ENCODE results near the gene ESYT1.
A peak's percentile ranks its signal among the peaks of the same experiment; 100 is the strongest.

ESYT1 gene, protein sequence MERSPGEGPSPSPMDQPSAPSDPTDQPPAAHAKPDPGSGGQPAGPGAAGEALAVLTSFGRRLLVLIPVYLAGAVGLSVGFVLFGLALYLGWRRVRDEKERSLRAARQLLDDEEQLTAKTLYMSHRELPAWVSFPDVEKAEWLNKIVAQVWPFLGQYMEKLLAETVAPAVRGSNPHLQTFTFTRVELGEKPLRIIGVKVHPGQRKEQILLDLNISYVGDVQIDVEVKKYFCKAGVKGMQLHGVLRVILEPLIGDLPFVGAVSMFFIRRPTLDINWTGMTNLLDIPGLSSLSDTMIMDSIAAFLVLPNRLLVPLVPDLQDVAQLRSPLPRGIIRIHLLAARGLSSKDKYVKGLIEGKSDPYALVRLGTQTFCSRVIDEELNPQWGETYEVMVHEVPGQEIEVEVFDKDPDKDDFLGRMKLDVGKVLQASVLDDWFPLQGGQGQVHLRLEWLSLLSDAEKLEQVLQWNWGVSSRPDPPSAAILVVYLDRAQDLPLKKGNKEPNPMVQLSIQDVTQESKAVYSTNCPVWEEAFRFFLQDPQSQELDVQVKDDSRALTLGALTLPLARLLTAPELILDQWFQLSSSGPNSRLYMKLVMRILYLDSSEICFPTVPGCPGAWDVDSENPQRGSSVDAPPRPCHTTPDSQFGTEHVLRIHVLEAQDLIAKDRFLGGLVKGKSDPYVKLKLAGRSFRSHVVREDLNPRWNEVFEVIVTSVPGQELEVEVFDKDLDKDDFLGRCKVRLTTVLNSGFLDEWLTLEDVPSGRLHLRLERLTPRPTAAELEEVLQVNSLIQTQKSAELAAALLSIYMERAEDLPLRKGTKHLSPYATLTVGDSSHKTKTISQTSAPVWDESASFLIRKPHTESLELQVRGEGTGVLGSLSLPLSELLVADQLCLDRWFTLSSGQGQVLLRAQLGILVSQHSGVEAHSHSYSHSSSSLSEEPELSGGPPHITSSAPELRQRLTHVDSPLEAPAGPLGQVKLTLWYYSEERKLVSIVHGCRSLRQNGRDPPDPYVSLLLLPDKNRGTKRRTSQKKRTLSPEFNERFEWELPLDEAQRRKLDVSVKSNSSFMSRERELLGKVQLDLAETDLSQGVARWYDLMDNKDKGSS

DNA sequence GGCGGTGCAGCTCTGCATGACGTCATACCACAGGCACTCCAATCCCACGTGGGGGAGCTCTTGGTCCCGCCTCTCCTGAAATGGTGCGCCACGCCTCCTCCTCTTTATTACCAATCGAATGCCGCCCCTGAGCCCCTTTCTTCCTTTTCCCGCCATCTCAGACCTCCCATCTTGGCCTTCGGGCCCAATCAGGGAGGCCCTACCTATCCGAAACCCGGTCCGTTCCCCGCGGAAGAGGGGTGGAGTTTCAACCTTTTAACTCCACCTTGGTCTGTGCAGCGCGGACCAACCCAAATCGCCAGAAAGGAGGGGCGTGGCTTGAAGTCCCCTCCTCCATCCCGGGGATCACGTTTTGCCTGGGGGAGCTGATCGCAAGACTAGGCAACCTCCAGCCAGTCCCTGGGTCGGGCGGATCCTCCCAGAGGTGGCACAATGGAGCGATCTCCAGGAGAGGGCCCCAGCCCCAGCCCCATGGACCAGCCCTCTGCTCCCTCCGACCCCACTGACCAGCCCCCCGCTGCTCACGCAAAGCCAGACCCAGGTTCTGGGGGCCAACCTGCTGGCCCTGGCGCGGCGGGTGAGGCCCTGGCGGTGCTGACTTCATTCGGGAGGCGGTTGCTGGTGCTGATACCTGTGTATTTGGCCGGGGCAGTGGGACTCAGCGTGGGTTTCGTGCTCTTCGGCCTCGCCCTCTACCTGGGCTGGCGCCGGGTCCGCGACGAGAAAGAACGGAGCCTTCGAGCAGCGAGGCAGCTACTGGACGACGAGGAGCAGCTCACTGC lies at the start of gene ESYT1:
Gene ESYT1 (plus strand): TSS at position 380 of the 782 bp plus-strand sequence. CDS start 53 bp downstream, at position 433.
- H3K9me3 Mint-ChIP-seq, result no peaks in the 10 kb centered on the region
- H3K27ac Mint-ChIP-seq, result peak within 1 kb of the TSS; percentile 93
- peaks cover 68% of the 10 kb centered on the region for H3K4me1 Mint-ChIP-seq
- H3K36me3 Mint-ChIP-seq, result peaks cover 27% of the 10 kb centered on the region
- ATAC-seq, result peak; percentile 97
- no peaks in the 10 kb centered on the region for H3K27me3 Mint-ChIP-seq
- peak within 1 kb of the TSS; percentile 100 for H3K4me3 Mint-ChIP-seq

DNA sequence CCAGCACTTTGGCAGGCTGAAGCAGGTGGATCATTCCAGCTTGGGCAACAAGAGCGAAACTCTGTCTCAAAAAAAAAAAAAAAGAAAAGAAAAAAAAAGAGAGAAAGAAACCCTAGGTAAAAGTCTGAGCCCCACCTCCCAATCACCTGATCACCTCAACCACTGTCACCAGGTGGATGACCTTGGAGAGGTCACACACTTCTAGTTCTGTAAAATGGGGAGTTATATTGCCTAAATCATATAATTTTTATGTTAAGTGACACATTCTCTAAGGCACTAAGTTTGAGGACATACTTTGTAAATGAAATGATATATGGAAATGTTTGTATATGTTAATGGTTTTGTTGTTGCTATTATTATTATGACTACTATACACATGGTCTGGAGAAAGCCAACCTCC lies 49.6 kb upstream of the ESYT1 start:
- peak overlapping the region; percentile 39 for H3K4me3 Mint-ChIP-seq
- no peak overlapping the region for H3K27ac Mint-ChIP-seq
- H3K9me3 Mint-ChIP-seq, result no peaks in the 10 kb centered on the region
- peaks cover 27% of the 10 kb centered on the region for H3K27me3 Mint-ChIP-seq
- no peaks in the 10 kb centered on the region for H3K36me3 Mint-ChIP-seq
- ATAC-seq, result no peak
- H3K4me1 Mint-ChIP-seq, result peaks cover 17% of the 10 kb centered on the region

DNA sequence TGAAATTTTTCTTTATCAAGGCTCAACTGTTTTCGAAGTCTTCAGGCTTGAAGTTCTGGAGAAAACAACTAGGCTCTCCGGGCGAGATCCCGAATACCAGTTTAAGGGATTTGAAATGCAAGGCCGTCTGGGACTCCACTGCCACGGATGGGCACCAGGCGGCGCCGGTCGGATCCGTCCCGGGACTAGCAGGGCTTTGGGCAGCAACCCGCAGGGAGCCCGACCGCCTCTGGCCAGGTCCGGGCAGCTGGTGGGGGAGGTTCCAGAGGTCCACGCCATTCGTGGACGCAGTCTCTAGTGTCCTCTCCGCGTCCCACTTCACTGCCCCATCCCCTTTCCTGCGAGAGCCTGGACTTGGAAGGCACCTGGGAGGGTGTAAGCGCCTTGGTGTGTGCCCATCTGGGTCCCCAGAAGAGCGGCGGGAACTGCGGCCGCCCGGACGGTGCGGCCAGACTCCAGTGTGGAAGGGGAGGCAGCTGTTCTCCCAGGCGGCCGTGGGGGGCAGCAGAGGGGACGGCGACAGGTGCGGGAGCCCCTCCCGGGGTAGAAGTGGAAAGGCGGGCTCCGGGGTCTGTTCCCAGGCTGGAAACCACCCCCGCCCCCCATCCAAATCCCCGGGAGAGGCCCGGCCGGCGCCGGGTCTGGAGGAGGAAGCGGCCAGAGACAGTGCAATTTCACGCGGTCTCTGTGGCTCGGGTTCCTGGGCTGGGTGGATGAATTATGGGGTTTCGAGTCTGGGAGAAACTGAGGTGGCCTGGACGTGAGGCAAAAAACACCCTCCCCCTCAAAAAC lies 48.9 kb upstream of the ESYT1 start:
- Mint-ChIP-seq H3K36me3 (no peaks in the 10 kb centered on the region), H3K4me3 (peak overlapping the region; percentile 78), H3K27ac (peak overlapping the region; percentile 22), H3K27me3 (peaks cover 27% of the 10 kb centered on the region), H3K9me3 (no peaks in the 10 kb centered on the region), H3K4me1 (peaks cover 17% of the 10 kb centered on the region)
- ATAC-seq, result peak; percentile 81

DNA sequence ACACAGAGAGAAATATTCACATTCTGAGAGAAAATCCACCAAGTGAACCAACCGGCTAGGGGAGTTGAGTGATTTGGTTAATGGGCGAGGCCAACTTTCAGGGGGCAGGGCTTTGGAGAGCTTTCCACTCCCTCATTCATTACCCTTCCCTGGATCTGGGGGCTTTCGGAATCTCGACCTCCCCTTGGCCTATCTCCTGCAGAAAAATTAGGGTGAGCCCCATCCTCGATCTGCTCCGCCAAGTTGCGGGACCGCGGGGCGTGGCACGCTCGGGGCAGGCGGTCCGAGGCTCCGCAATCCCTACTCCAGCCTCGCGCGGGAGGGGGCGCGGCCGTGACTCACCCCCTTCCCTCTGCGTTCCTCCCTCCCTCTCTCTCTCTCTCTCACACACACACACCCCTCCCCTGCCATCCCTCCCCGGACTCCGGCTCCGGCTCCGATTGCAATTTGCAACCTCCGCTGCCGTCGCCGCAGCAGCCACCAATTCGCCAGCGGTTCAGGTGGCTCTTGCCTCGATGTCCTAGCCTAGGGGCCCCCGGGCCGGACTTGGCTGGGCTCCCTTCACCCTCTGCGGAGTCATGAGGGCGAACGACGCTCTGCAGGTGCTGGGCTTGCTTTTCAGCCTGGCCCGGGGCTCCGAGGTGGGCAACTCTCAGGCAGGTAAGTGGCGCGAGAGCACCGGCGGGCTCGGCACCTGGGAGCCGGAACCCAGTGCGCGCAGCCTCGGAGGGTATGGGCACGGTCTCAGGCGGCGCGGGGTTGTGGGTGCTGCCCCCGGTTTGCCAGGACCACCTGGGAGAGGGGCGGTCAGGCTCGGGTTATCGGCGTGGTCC lies 48.1 kb upstream of the ESYT1 start, which contains the start of gene ERBB3:
Gene ERBB3 (plus strand): TSS at position 443 of the 833 bp plus-strand sequence. CDS start 136 bp downstream, at position 579.
- peak; percentile 77 for ATAC-seq
- Mint-ChIP-seq H3K4me1 (peaks cover 17% of the 10 kb centered on the region), H3K9me3 (no peaks in the 10 kb centered on the region), H3K27ac (peak within 1 kb of the TSS; percentile 22), H3K4me3 (peak within 1 kb of the TSS; percentile 78), H3K36me3 (no peaks in the 10 kb centered on the region), H3K27me3 (peaks cover 27% of the 10 kb centered on the region)

DNA sequence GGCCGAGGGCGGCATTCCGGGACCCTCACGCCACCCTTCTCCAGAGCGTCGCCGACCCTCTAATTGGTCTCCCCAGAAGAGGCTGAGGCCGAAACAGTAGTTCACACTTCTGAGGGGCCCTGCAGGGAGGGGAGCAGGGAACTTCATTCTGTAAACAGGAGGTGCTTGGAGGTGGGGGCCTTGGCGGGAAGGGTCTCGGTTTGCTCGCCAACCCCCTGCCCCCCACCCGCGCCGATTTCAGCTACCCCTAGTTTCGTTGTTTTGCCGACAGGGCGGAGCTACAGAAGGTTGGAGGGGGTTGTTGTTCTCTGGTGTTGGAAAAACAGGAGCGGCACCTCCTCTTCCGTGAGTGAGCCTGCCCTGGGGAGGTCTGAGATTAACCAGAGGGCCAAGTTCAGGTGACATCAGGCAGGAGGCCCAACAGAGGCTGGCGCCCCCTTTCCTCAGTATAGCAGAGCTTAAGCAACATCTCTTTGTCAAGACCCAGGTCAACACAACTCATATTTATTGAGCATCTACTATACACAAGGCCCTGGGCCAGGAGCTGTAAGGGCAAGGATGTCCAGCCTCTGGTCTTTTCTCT lies 47.4 kb upstream of the ESYT1 start:
- no peaks in the 10 kb centered on the region for H3K36me3 Mint-ChIP-seq
- peaks cover 17% of the 10 kb centered on the region for H3K4me1 Mint-ChIP-seq
- H3K27me3 Mint-ChIP-seq, result peaks cover 27% of the 10 kb centered on the region
- no peak overlapping the region for H3K27ac Mint-ChIP-seq
- H3K9me3 Mint-ChIP-seq, result no peaks in the 10 kb centered on the region
- H3K4me3 Mint-ChIP-seq, result peak overlapping the region; percentile 36
- no peak for ATAC-seq

DNA sequence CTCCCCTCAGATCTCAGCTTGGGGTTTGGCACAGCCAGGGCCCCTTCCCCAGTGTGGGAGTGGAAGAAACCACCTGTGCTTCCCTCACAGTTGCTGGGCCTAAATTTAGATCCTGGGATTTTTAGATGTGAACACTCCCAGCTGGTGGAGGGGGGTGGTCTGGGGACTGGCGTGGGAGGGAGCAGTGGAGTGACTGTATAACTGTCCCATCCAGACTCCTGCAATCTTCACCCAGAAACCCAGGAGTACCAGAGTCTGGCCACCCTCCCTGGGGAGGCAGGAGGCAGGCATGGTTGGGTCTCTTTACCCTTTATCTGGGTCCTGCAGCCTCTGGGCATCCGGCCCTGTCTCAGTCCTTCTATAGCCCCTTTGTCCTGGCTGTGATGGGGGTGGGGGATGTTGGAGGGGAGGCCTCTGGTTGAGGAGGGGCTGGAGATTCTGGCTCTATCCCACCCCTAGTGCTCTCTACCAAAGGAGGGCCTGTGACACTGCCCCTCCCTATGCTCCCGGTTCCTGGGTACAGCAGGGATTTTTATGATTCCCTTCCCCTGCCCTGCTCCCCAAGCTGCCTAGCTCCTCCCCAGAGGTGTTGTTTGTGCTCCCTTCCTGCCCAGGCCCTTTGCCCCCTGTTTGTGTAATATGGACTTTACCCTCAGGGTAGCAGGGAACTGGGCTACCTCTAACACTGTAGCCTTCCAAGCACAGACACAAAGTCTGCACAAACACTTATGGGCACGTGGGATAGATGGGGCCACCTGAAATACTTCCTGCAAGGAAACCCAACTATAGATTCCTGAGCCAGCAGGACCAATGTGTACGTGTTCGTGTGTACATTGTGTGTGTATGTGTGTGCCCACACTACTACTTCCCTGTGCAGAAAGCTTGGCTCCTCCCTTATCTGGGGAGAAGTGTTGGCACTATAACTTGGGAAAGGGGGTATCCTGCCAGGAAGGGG lies 46.4 kb upstream of the ESYT1 start:
- H3K27me3 Mint-ChIP-seq, result peaks cover 27% of the 10 kb centered on the region
- peak overlapping the region; percentile 36 for H3K4me3 Mint-ChIP-seq
- ATAC-seq, result no peak

DNA sequence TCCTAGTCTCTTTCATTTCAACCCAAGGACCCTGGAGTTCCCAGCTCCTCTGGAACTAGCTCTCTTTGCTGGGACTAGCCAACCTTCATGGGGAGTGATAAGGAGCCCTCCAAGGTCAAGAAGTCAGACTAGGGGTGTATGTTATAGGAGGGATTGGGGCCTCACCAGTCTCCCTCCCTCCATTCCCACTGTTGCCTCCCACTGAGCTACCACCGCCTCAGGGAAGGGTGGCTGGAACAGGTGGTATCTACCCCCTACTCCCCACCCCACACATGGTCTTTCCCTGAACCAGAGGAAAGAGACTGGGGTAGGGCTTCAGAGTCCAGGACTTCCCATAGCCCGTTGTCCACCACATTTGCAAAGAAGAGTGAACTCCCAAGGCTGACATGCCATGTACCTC lies 45.7 kb upstream of the ESYT1 start:
- Mint-ChIP-seq H3K4me1 (peaks cover 17% of the 10 kb centered on the region), H3K36me3 (no peaks in the 10 kb centered on the region), H3K27me3 (peaks cover 27% of the 10 kb centered on the region), H3K4me3 (no peak overlapping the region), H3K27ac (no peak overlapping the region), H3K9me3 (no peaks in the 10 kb centered on the region)
- no peak for ATAC-seq

More for the DNA sequence above, 46.4 kb upstream of the ESYT1 start:
- H3K27ac Mint-ChIP-seq, result no peak overlapping the region
- no peaks in the 10 kb centered on the region for H3K36me3 Mint-ChIP-seq
- peaks cover 17% of the 10 kb centered on the region for H3K4me1 Mint-ChIP-seq
- no peaks in the 10 kb centered on the region for H3K9me3 Mint-ChIP-seq

DNA sequence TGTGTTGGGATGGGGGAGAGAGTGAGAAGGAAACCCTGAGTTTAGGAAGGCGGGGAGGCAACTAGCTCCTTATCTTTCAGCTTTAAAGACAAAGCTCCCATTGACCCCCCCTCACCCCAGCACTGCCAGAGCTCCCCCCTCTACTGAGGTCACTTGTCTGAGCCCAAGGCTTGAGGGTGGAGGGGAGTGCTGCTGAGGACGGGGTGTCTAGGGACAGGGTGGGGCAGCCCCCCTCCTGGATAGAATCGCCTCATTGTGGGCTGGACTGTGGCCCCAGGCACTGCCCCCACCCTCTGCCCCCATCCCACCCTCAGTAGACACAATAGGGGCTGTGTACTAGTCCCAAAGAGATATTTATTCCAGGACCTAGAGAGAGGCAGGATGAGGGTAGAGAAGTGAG lies 45.1 kb upstream of the ESYT1 start:
- no peaks in the 10 kb centered on the region for H3K36me3 Mint-ChIP-seq
- no peaks in the 10 kb centered on the region for H3K9me3 Mint-ChIP-seq
- peaks cover 17% of the 10 kb centered on the region for H3K4me1 Mint-ChIP-seq
- no peak overlapping the region for H3K27ac Mint-ChIP-seq
- no peak for ATAC-seq
- H3K27me3 Mint-ChIP-seq, result peaks cover 27% of the 10 kb centered on the region
- H3K4me3 Mint-ChIP-seq, result no peak overlapping the region

DNA sequence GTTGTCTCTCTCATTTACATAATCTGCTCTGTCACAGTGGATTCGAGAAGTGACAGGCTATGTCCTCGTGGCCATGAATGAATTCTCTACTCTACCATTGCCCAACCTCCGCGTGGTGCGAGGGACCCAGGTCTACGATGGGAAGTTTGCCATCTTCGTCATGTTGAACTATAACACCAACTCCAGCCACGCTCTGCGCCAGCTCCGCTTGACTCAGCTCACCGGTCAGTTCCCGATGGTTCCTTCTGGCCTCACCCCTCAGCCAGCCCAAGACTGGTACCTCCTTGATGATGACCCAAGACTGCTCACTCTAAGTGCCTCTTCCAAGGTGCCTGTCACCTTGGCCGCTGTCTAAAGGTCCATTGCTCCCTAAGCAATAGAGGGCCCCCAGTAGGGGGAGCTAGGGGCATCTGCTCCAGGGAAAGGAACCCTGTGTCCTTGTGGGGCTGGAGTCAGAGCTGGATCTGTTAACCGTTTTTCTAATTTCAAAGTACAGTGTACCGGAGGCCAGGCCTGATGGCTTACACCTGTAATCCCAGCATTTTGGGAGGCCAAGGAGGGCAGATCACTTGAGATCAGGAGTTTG lies 43.0 kb upstream of the ESYT1 start:
- no peak overlapping the region for H3K27ac Mint-ChIP-seq
- H3K36me3 Mint-ChIP-seq, result no peaks in the 10 kb centered on the region
- no peaks in the 10 kb centered on the region for H3K9me3 Mint-ChIP-seq
- H3K4me1 Mint-ChIP-seq, result peaks cover 3% of the 10 kb centered on the region
- peaks cover 22% of the 10 kb centered on the region for H3K27me3 Mint-ChIP-seq
- H3K4me3 Mint-ChIP-seq, result no peak overlapping the region
- ATAC-seq, result no peak

DNA sequence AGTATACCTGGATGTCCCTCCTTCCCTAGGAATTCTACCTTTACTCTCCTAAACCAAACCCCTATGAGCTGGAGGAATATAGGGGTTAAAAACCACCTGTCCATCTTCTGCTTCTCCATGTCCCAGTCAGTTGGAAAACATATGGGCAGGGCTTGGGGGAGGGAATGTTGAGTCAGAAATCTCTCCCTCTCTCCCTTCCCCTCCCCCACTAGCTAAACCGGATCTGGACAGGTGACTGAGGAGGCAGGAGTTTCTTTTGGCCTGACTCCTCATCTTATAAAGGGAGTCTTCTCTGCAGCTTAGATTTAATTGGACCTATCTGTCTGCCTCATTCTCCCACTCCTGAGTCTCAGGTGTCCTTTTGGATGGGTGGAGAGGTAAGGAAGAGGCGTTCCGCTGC lies 42.0 kb upstream of the ESYT1 start:
- Mint-ChIP-seq H3K27me3 (peaks cover 20% of the 10 kb centered on the region), H3K4me3 (no peak overlapping the region), H3K27ac (no peak overlapping the region), H3K4me1 (no peaks in the 10 kb centered on the region), H3K9me3 (no peaks in the 10 kb centered on the region), H3K36me3 (no peaks in the 10 kb centered on the region)
- no peak for ATAC-seq

DNA sequence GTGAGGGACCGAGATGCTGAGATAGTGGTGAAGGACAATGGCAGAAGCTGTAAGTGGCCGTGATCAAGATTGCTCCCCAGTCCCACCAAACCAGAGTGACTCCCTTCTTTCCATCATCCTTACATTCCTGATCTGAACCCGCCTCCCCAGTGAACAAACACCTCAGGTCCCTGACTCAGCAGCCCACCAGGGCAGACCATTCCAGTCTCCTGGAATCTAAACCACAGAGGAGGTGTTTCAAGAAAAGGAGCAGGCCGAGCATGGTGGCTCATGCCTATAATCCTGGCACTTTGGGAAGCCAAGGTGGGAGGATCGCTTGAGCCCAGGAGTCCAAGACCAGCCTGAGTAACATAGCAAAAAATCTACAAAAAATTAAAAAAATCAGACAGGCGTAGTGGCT lies 41.5 kb upstream of the ESYT1 start:
- Mint-ChIP-seq H3K9me3 (no peaks in the 10 kb centered on the region), H3K27me3 (peaks cover 15% of the 10 kb centered on the region), H3K36me3 (no peaks in the 10 kb centered on the region), H3K27ac (no peak overlapping the region), H3K4me3 (no peak overlapping the region), H3K4me1 (no peaks in the 10 kb centered on the region)
- no peak for ATAC-seq

DNA sequence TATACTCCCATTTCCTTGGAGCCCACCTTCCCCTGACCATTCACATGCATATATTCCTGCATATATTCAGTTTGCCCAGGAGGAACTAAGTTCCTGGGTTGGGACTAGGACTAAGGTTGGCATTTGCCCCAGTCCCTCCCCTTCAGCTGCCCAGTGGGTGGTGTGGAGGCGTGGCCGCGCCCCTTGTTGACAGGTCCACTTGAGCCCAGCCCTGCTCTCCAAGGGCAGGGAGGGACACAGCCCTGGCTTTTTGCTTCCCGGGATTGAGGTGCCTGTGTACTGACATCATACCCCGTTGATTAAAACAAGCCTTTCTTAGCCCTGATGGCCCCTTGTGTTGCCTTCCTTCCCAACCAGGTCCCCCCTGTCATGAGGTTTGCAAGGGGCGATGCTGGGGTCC lies 40.8 kb upstream of the ESYT1 start:
- H3K4me3 Mint-ChIP-seq, result no peak overlapping the region
- ATAC-seq, result no peak
- no peaks in the 10 kb centered on the region for H3K36me3 Mint-ChIP-seq
- no peak overlapping the region for H3K27ac Mint-ChIP-seq
- no peaks in the 10 kb centered on the region for H3K9me3 Mint-ChIP-seq
- H3K4me1 Mint-ChIP-seq, result no peaks in the 10 kb centered on the region
- peaks cover 9% of the 10 kb centered on the region for H3K27me3 Mint-ChIP-seq
